PC-3 (cell line): ENCODE data around the gene PCA3. TPM values are rescaled to one million over a fixed set of nuclear protein-coding genes. Genes with fewer than 3 reads are reported as not detected.

Source experiments
- total RNA-seq: library from RNA; depleted of rRNA; stranded (reverse); fragments of >200 nt; gene quantifications from 2 replicates; pipeline ENCODE4 v1.2.3, GENCODE V29; 2014; rRNA removed

Gene PCA3
- total RNA-seq, 1 experiment from 2014 or later = not detected

Other genes starting within 250 kb of the PCA3 start
- not detected in 2 replicates for gene PRUNE2, start 141.7 kb downstream of the PCA3 start, total RNA-seq